ENCODE measurements around the gene CD4.

DNA sequence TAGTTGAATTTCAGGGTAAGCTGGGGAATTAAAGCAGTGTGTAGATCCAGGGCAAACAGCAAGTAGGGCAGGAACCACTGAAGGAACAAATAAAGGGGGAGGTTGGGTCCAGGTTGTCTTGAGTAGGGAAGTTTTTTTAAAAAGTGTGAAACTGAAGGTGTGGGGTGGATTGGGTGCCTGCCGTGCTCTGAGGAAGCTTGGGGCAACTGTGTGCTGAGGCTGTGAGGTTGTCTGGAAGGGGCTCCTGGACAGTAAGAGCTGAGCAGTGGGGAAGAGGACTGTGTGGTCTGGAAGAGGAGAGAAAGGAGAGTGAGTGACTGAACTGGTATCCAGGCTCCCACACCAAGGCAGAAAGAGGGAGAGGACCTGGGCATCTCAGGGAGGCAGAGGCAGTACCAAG lies 21.4 kb downstream of the CD4 start:
- no peak for TF ChIP-seq CTCF (IDR thresholded peaks at IDR 0.05)
- TF ChIP-seq POLR2A (IDR thresholded peaks at IDR 0.05) = no peak
- TF ChIP-seq POLR2AphosphoS5 (IDR thresholded peaks at IDR 0.05) = no peak

Data from stomach (tissue), 4 donors.